GM18505 (cell line): ENCODE measurements around the gene DNAL4.

Experiments used
- ATAC-seq: cut with Tn5 transposase; IDR thresholded peaks from one replicate; pipeline ENCODE4 v1.9.1; 2021; ENCODE audit not compliant: unreplicated experiment
- POLR2A ChIP-seq: IDR thresholded peaks from 4 replicates; pipeline ENCODE4 v1.6.1; 2011; ENCODE audit warnings: borderline replicate concordance; ENCODE audit not compliant: insufficient read depth, insufficient read length; ENCODE audit errors: extremely low read depth

Gene DNAL4

DNA sequence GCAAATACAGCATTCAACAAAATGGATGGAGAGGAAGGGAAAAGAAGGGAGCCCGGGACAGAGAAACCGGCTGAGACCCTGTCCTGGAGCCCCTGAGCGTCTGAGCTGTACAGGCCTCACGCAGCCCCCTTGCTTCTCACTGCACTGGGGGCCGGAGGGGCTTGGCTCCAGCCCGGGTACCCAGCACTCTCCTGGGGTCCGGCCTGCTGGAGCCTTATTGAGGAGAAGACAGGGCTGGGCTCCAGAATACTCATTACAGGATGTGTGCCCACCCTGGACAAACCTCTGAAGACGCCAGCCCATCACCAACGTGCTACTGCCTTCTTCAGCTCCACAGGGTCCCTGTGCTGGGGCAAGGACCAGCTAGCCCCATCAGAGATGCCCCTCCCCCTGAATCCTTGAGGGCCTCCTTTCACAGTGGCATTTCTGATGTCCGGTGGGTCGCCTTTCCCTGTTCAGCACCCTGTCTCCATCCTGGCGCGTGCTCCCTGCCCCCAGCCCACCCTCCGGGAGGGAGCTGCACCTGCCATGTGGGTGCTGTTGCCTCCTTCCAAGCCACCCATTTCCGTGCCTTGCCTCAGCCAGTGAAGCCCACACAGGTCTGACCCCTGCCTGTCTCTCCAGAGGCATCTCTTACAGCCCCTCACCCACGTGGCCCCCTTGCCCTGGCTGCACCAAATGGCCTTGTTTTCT is 23.5 kb downstream of the DNAL4 start:
- no peak for ATAC-seq

DNA sequence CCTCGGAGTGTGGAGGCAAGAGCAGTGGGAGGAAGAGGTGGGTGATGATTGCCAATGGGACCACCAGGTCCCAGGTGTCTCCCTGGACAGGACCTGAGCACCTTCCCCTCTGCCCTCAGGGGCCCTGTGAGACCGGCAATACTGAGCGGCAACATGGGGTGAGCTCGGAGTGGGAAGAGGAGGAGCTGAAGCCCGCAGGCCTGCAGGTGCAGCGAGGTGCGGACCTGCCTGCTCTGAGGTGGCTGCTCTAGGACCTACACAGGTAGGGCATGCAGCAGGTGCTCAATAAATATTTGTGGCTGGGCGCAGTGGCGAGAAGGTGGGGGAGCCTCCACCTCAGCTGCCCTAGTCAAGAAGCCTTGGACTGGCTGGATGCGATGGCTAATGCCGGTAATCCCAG is 25.9 kb downstream of the DNAL4 start:
- no peak for TF ChIP-seq POLR2A
- no peak for ATAC-seq

More for the DNA sequence above, 23.5 kb downstream of the DNAL4 start:
- no peak for TF ChIP-seq POLR2A

DNA sequence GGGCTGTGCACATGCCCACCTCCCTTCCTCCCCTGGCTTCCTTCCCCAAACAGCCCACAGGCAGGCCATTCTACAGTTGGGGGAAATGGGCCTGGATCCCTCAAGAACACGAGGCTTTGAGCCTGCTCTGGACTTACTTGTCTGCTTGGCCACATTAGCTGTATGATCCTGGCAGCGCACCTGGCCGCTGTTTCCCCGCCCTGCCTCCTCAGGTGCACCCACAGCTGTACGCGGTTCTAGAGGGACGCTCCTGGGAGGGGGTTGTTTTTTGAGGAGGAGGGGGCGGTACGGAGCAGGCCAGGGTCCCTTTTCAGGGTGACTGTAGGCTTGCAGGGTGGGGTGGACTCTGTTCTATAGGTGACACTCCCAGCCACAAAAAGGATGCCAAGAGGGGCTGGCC is 26.6 kb downstream of the DNAL4 start:
- TF ChIP-seq POLR2A: no peak
- ATAC-seq: no peak

DNA sequence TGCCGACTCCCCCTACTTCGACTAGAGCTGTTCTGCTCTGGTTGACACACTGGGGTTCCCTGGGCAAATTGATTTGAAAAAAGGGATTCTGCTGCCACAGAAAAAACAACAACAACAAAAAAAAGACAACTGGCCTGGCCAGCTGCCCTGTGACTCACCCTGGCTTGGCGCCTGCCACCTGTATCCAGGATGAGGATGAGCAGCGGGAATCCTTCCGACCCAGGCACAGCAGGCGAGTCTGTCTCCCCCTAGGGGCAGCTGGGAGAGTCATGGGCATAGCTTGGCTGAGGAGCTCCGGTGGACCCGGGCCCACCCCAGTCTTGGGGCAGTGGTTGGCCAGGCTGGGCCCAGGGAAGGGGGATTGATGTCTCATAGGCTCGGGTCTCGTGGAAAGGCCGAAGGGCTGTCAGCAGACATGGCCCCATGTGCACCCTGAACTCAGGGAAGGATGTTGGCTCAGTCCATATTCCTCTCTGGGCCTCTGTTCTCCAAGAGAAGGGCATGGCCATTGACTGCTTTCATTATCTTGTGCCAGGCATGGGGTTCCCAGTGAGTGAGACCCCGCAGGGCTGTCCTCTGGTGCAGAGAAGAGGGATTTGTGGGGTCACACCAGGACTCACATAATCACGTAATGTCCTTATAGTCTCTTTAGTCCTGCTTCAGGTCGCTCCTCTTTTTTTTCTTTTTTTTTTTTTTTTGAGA is 27.7 kb downstream of the DNAL4 start:
- no peak for ATAC-seq
- no peak for TF ChIP-seq POLR2A

DNA sequence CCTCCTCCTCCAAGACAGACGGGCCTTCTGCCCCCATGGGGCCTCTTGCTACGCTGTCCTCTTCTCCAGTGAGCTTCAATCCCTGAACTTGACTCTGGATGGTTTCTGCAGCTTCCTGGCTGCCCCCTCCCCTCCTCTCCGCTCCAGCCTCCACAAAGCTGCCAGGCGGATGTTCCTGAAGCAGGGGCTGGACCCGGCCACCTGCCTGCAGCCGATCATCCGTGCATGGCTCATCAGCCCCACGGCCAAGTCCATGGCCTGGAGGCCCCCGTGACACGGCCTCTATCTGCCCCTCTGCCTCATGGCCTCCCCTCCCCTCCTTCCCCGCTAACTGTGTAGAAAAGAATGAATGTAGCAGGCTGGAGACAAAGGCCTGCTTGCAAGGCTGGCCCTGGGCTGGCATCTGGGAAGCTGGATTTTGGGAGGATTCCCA is 31.4 kb downstream of the DNAL4 start:
- no peak for ATAC-seq
- TF ChIP-seq POLR2A: no peak

DNA sequence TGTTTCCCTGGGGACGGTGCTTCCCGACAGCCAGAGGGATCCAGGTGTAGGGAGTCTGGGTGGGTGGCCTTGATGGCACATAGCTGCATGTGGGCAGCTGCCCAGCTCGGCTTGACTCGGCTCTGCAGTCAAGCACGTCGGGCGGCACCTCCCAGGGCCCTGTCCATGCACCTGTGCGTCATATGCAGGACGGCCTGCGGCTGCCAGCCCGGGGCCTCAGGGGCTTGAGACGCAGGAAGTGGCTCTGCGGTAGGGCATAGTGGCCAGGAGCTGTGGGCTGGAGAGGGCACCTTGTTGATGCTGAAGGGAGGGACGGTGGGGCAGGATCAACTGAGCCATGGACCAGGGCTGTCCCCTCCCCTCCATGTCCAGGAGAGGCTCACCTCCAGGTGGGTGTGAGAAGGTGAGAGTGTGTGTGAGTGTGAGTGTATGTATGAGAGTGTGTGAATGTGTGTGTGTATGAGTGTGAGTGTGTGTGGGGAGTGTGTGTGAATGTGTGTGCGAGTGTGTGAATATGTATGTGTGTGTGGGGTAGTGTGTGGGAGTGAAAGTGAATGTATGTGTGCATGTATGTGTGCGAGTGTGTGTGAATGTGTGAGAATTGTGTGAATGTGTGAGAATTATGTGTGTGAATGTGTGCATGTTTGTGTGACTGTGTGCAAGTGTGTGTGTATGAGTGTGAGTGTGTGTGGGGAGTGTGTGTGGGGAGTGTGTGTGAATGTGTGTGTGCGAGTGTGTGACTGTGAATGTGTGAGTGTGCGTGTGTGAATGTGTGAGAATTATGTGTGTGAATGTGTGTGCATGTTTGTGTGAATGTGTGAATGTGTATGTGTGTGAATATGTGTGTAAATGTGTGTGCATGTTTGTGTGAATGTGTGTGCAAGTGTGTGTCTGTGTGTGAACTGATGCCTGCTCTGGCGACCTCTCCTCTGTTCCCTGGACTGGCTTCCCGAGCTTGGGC is 32.5 kb downstream of the DNAL4 start:
- ATAC-seq: no peak
- no peak for TF ChIP-seq POLR2A

DNA sequence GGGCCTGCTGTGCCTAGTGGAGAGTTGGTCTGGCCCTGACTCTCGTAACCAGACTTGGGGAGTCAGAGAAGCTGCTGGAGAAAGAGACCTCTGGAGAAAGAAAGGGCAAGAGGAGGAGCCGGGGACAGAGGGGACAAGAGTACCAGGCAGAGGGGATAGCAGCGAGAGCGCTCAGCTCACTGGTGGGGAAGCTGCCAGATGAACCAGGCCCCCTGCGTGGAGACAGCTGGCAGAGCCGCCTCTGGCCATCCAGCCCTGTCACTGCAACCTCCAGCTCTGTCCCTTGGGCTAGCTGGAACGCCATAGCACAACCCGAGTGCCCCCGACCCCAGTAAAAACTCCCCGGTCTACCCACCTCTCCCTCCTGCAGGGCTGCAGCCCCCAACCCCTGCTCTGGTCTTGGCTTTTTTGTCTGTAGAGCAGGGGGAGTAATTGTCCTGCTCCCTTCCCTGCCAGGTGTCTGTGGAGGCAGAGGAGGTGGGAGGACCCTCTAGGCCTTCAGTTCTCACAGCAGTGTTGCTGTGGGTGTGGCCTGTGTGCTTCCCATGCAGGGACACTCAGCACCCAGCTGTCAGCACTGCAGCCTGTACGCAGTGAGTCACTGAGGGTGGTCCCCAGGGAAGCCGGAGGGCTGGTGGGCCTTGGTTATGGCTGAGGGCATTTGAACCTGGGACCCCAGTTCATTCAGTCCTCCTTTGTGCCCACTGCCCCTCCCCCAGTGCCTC is 33.3 kb downstream of the DNAL4 start:
- no peak for ATAC-seq
- no peak for TF ChIP-seq POLR2A

DNA sequence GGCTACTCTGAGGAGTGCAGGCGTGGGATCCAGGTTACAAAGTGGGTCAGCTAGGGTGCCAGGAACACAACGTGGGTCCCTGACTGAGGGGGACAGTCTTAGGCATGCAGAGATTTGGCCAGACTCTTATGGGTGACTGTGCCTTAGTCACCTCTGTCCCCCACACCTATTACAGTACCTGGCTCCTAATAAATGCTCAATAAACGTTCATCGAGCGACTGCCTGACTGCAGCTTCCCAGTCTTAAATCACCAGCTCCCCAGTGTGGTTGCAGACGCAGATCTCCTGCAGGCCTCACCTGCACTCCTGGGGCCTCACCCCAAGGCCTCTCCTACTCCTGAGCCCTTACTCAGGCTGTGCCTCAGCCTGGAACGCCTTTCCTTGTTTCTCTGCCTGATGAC is 34.9 kb downstream of the DNAL4 start:
- no peak for TF ChIP-seq POLR2A
- ATAC-seq: no peak

DNA sequence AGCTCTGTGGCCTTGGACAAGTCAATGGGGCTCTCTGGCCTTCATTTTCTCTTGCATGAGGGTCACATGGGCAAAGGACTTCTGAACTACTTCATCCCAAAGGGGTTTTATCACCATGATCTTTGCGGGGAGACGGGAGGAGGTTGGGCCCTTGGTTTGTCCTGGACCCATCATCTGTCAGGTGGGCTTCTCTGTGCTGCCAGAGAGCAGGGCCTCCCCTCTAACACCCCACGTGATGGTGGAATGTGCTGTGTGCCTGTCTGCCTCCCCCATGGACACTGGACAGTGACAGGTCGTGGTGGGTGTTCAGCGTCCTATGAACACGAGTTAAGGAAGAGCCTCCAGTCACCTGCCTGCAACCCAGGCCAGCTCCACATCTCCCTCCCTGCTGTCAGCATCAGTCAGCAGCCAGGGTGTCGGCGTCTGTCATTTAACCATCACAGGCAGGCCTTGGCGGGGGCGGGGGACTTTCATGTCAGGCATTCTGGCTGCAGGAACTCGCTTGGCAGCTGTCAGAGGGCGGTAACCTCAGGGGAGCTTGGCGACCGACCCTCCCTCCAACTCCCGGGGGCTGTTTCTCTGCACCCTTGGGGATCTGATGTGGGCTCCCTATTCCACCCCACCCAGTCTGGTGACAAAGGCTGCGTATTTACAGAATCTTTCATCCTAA is 35.5 kb downstream of the DNAL4 start:
- no peak for TF ChIP-seq POLR2A
- no peak for ATAC-seq

DNA sequence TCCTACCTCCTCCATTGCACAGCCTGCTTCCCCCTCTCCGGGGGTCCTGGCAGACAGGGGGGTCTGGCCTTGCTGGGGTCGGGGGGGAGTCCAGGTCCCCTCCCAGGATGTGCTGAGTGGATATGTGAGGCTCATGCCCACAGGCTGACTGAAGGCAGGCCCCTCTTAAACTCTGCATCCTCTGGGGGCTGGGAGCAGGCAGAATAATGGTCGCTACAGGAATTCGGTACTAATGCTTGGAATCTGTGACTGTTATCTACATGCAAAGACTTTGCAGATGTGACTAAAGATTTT is 36.5 kb downstream of the DNAL4 start:
- TF ChIP-seq POLR2A: no peak
- ATAC-seq: no peak

DNA sequence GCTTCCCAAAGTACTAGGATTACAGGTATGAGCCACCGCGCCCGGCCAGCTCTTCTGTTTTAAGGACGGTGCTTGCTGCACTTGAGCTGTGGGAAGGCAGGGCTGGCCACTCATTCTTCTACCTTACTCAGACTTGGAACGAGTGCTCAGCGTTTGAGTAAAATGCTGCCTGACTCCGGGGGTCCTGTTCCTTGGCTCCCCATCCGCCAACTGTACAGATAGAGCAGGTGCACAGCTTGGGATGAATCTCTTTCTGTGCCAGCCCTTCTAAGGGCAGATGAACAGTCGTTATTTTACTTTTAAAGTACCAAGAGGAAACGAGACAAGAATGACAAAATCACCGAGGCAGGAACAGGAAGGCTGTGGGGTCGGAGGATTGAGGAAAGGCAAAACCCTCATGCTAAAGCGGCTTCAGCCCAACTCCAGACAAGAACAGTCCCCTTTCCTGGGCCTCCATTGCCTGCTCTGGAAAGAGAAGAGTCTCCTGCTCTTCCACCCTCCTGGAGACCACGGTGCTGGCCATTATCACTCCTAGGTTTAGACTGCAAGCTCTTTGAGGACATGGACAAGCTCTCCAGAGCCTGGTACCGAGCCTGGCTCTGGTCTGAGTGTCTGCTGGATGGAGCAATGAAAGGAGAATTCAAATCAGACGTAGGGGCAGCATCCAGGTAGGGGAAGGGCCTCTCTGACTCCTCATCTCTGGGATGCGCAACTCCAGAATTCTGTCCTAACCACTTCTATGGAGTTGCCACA is 37.1 kb downstream of the DNAL4 start:
- no peak for ATAC-seq
- TF ChIP-seq POLR2A: no peak
